ENCODE measurements around the gene PLCE1.

The PLCE1 gene

GRCh38 chr10:93995182-93995581, 1.5 kb downstream of the PLCE1 start:
- DNase-seq, result no peak

- no peak for DNase-seq
Observed at GRCh38 chr10:93995598-93996271, 2.0 kb downstream of the PLCE1 start.

- DNase-seq, result no peak
Observed at GRCh38 chr10:93996551-93996950, 2.8 kb downstream of the PLCE1 start.

- no peak for DNase-seq
Observed at GRCh38 chr10:93997546-93997945, 3.8 kb downstream of the PLCE1 start.

GRCh38 chr10:93999401-93999851, 5.7 kb downstream of the PLCE1 start:
- DNase-seq, result no peak

- DNase-seq, result no peak
Observed at GRCh38 chr10:94000638-94001415, 7.1 kb downstream of the PLCE1 start.

GRCh38 chr10:94001416-94001810, 7.7 kb downstream of the PLCE1 start:
- no peak for DNase-seq

GRCh38 chr10:94002156-94002555, 8.4 kb downstream of the PLCE1 start:
- DNase-seq, result no peak

- no peak for DNase-seq
Observed at GRCh38 chr10:94003488-94003887, 9.8 kb downstream of the PLCE1 start.

- no peak for DNase-seq
Observed at GRCh38 chr10:94005050-94005449, 11.3 kb downstream of the PLCE1 start.

- no peak for DNase-seq
Observed at GRCh38 chr10:94006591-94007550, 13.1 kb downstream of the PLCE1 start.

GRCh38 chr10:94008526-94008925, 14.8 kb downstream of the PLCE1 start:
- DNase-seq, result no peak

- DNase-seq, result no peak
Observed at GRCh38 chr10:94010116-94010515, 16.4 kb downstream of the PLCE1 start.

GRCh38 chr10:94010886-94011285, 17.2 kb downstream of the PLCE1 start:
- no peak for DNase-seq

GRCh38 chr10:94011296-94011695, 17.6 kb downstream of the PLCE1 start:
- no peak for DNase-seq

- no peak for DNase-seq
Observed at GRCh38 chr10:94012834-94013233, 19.1 kb downstream of the PLCE1 start.

GRCh38 chr10:94013331-94013760, 19.6 kb downstream of the PLCE1 start:
- DNase-seq, result no peak

- DNase-seq, result no peak
Observed at GRCh38 chr10:94014304-94014703, 20.6 kb downstream of the PLCE1 start.

GRCh38 chr10:94016727-94017714, 23.3 kb downstream of the PLCE1 start:
- DNase-seq, result no peak

GRCh38 chr10:94018107-94018506, 24.4 kb downstream of the PLCE1 start:
- DNase-seq, result no peak

GRCh38 chr10:94023906-94024305, 30.2 kb downstream of the PLCE1 start:
- DNase-seq, result no peak

- no peak for DNase-seq
Observed at GRCh38 chr10:94024407-94024806, 30.7 kb downstream of the PLCE1 start.
